WTC11 (cell line): ENCODE data around the gene CLTCL1.

Experiments used
- CTCF ChIP-seq: fragments of 200-600 bp; IDR thresholded peaks from 2 replicates; pipeline ENCODE4 v1.8.0; 2022; ENCODE audit warnings: antibody characterized with exemption
- ELF4 ChIP-seq: sonication (generic); formaldehyde crosslinking; IDR thresholded peaks from 2 replicates; pipeline ENCODE4 v1.8.1; 2022; ENCODE audit warnings: low read depth, mild to moderate bottlenecking, moderate library complexity, missing genetic modification reagents
- ETV6 ChIP-seq: sonication (generic); formaldehyde crosslinking; IDR thresholded peaks from 2 replicates; pipeline ENCODE4 v1.8.1; 2022; ENCODE audit warnings: mild to moderate bottlenecking, missing genetic modification reagents
- FOXP1 ChIP-seq: sonication (generic); formaldehyde crosslinking; IDR thresholded peaks from 2 replicates; pipeline ENCODE4 v1.8.0; 2022; ENCODE audit warnings: missing genetic modification reagents, mild to moderate bottlenecking, moderate library complexity, borderline replicate concordance
- GABPB1 ChIP-seq: sonication (generic); formaldehyde crosslinking; IDR thresholded peaks from 2 replicates; pipeline ENCODE4 v1.8.1; 2023; ENCODE audit warnings: mild to moderate bottlenecking, missing genetic modification reagents
- IRF1 ChIP-seq: sonication (generic); formaldehyde crosslinking; IDR thresholded peaks from 2 replicates; pipeline ENCODE4 v1.8.0; 2023; ENCODE audit warnings: missing genetic modification reagents
- NFYB ChIP-seq: sonication (generic); formaldehyde crosslinking; conservative IDR thresholded peaks from 2 replicates; pipeline ENCODE4 v1.8.0; 2022; ENCODE audit warnings: low read depth, missing genetic modification reagents
- NR2C2 ChIP-seq: sonication (generic); formaldehyde crosslinking; IDR thresholded peaks from 2 replicates; pipeline ENCODE4 v1.8.0; 2022; ENCODE audit warnings: mild to moderate bottlenecking, missing genetic modification reagents
- ZNF121 ChIP-seq: sonication (generic); formaldehyde crosslinking; IDR thresholded peaks from 2 replicates; pipeline ENCODE4 v1.8.0; 2023; ENCODE audit warnings: missing genetic modification reagents
- ZNF263 ChIP-seq: sonication (generic); formaldehyde crosslinking; IDR thresholded peaks from 2 replicates; pipeline ENCODE4 v1.8.1; 2022; ENCODE audit warnings: low read depth, mild to moderate bottlenecking, moderate library complexity, missing genetic modification reagents
- TF ChIP-seq, protein P1 (sequence below): sonication (generic); formaldehyde crosslinking; IDR thresholded peaks from 2 replicates; pipeline ENCODE4 v1.8.0; 2022; ENCODE audit warnings: mild to moderate bottlenecking, missing genetic modification reagents

DNA sequence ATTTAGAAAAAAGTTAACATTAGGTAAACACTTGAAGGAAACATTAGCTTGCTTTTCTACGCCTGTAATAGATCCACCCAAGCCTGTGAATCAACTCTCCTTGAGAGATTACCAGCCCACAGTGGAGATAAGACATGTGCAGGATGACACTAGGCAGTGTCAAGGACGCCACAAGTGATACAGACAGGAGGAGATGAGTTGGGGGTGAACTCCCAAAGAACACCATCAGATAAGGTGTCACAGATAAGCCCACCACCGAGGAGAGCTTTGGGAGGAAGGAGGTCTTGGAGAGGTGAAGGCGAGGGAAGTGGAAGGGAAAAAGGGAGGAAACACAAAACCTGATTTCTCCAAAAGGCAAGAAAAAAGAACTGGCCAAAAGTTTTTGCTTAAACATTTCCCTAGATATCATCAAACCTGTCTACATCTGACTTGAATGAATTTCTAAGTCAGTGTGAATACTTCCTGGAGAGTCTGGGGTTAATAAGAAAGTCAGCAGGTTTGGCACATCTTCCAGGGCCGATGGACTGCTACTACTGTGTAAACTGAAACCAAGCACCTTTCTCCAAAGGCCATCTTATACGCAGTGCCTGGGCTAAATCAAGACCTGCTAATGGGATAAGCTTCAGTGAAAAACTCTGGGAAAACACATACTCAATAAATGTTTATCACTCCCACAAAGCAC is 15.5 kb downstream of the CLTCL1 start:
- TF ChIP-seq CTCF (no peak), NFYB (CRISPR knock-in tag) (no peak), ZNF121 (CRISPR knock-in tag) (no peak), IRF1 (CRISPR knock-in tag) (no peak), ZNF263 (CRISPR knock-in tag) (no peak), NR2C2 (CRISPR knock-in tag) (no peak), FOXP1 (no peak), ETV6 (CRISPR knock-in tag) (no peak), ELF4 (CRISPR knock-in tag) (no peak), GABPB1 (CRISPR knock-in tag) (no peak)
- TF ChIP-seq, protein P1, sequence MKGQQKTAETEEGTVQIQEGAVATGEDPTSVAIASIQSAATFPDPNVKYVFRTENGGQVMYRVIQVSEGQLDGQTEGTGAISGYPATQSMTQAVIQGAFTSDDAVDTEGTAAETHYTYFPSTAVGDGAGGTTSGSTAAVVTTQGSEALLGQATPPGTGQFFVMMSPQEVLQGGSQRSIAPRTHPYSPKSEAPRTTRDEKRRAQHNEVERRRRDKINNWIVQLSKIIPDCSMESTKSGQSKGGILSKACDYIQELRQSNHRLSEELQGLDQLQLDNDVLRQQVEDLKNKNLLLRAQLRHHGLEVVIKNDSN (CRISPR knock-in tag) = no peak
